ENCODE data around the gene TEFM. TPM values are rescaled to one million over a fixed set of nuclear protein-coding genes. Genes with fewer than 3 reads are reported as not detected.

The TEFM gene
- total and polyA plus RNA-seq, 2 of the 8 experiments (the other 6 are each of a cell fraction or from before 2014, with no cell fraction given) = 6.1 to 10.9 TPM

GRCh38 chr17:30915833-30916611 lies 10.0 kb upstream of the TEFM start:
- Histone ChIP-seq H2AK5ac (ENCODE audit: low read depth, low read length) (no peak overlapping the region), H3K79me1 (ENCODE audit: low read depth, low read length) (no peaks in the 10 kb centered on the region), H3K79me2 (ENCODE audit: control insufficient read depth in 1 of 2, insufficient read depth in 2 of 2, low read length in 2 of 2) (0 out of 4 replicates have a peak, but pooled peaks cover 0 to 3% of the 10 kb centered on the region in 2 experiments), H3K18ac (ENCODE audit: extremely low read depth, low read length) (no peak overlapping the region), H3K36me3 (ENCODE audit: control insufficient read depth in 2 of 4, insufficient read depth in 4 of 4, low read length in 3 of 4) (no peaks in the 10 kb centered on the region), H4K5ac (ENCODE audit: insufficient read length, low read depth, low read length) (no peak overlapping the region), H3K4me2 (ENCODE audit: insufficient read depth in 1 of 2, low read depth in 2 of 2, low read length in 2 of 2) (no peak overlapping the region), H3K23ac (ENCODE audit: insufficient read length) (no peak overlapping the region), H3K4me3 (ENCODE audit: extremely low read depth in 1 of 4, insufficient read depth in 2 of 4, low read depth in 3 of 4, low read length in 4 of 4) (no peak overlapping the region), H3K23me2 (ENCODE audit: low read depth, low read length) (no peaks in the 10 kb centered on the region), H3K56ac (replicated peaks; ENCODE audit: insufficient read length, low read depth, low read length) (no peak overlapping the region), H2BK120ac (replicated peaks; ENCODE audit: low read depth, low read length) (no peak overlapping the region), H3K9me3 (ENCODE audit: insufficient read depth in 2 of 2, low read depth in 1 of 2, low read length in 1 of 2) (no peaks in the 10 kb centered on the region), H4K91ac (replicated peaks; ENCODE audit: insufficient read length, low read length) (no peak overlapping the region), H2BK20ac (ENCODE audit: low read length) (no peak overlapping the region), H4K8ac (ENCODE audit: extremely low read depth, insufficient read depth, low read length) (no peak overlapping the region), H4K20me1 (replicated peaks in 1 of 2; ENCODE audit: control insufficient read depth in 1 of 2, insufficient read depth in 2 of 2, low read length in 2 of 2) (no peaks in the 10 kb centered on the region), H3K14ac (ENCODE audit: insufficient read length) (no peak overlapping the region), H2AFZ (ENCODE audit: low read length) (no peak overlapping the region), H2BK12ac (ENCODE audit: low read depth, low read length) (no peak overlapping the region), H3K9ac (replicated peaks in 1 of 4; ENCODE audit: extremely low read depth in 1 of 4, low read depth in 3 of 4, low read length in 3 of 4) (no peak overlapping the region), H2BK5ac (ENCODE audit: low read depth, low read length) (no peak overlapping the region), H3K27ac (ENCODE audit: low read depth, low read length) (no peak overlapping the region), H2BK15ac (ENCODE audit: low read length) (no peak overlapping the region), H3K27me3 (replicated peaks in 1 of 4; ENCODE audit: control insufficient read depth in 3 of 4, extremely low read depth in 1 of 4, insufficient read depth in 3 of 4, low read length in 3 of 4) (peaks cover 0 to 7% (median 6%) of the 10 kb centered on the region in 4 experiments; a peak in 5 of 7 replicates), H3K4ac (replicated peaks; ENCODE audit: insufficient read length, low read depth, low read length) (no peak overlapping the region), H3K4me1 (replicated peaks in 1 of 4; ENCODE audit: control insufficient read depth in 3 of 4, insufficient read depth in 4 of 4, low read length in 3 of 4) (peaks cover 0 to 8% (median 0%) of the 10 kb centered on the region in 4 experiments; a peak in 2 of 7 replicates)
- WGBS, 2 experiments (ENCODE audit: extremely low coverage in 1 of 2, insufficient coverage in 1 of 2, insufficient read length in 1 of 2, insufficient replicate concordance in 2 of 2, low coverage in 1 of 2, low lambda C conversion rate in 2 of 2, missing lambda C conversion rate in 1 of 2) = 78% methylated on average over 5 of the region's 5 CpGs; no CpG with 5 or more reads in 1 of the 2 experiments
- FAIRE-seq (no peak), DNase-seq (ENCODE audit: low read depth in 1 of 2, low spot score in 2 of 2) (no peak)
- POLR2A ChIA-PET (ENCODE audit: partially characterized antibody) = interaction anchor here (1.0 kb wide), 2 partner anchors 9 to 181 kb away, joined by 3 to 4 read pairs; no protein-coding TSS in a partner anchor
- CTCF ChIA-PET (ENCODE audit: partially characterized antibody) = interaction anchor here (0.7 to 1.7 kb wide), 3 partner anchors 8 to 70 kb away, joined by 3 to 4 read pairs (median 3); partner anchors contain the start of gene TEFM
- no peak for TF ChIP-seq HDAC2 (IDR thresholded peaks at IDR 0.05; ENCODE audit: borderline replicate concordance in 1 of 2, low read depth in 2 of 2, low read length in 2 of 2)
- no peak for TF ChIP-seq BCL11A (IDR thresholded peaks at IDR 0.05; ENCODE audit: low read depth in 2 of 2, low read length in 2 of 2)
- TF ChIP-seq TBP (IDR thresholded peaks at IDR 0.05; ENCODE audit: low read depth, low read length) = no peak
- TF ChIP-seq HDAC6 (IDR thresholded peaks at IDR 0.05; ENCODE audit: low read depth, low read length) = no peak
- TF ChIP-seq, protein P1, sequence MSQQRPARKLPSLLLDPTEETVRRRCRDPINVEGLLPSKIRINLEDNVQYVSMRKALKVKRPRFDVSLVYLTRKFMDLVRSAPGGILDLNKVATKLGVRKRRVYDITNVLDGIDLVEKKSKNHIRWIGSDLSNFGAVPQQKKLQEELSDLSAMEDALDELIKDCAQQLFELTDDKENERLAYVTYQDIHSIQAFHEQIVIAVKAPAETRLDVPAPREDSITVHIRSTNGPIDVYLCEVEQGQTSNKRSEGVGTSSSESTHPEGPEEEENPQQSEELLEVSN (IDR thresholded peaks at IDR 0.05) = no peak
- no peak for TF ChIP-seq ASH2L (IDR thresholded peaks at IDR 0.05; ENCODE audit: low read length)
- no peak for TF ChIP-seq POLR2AphosphoS5 (IDR thresholded peaks at IDR 0.05; ENCODE audit: low read depth, low read length)
- TF ChIP-seq USF2 (IDR thresholded peaks at IDR 0.05; ENCODE audit: low read length) = no peak
- TF ChIP-seq RFX5 (IDR thresholded peaks at IDR 0.05; ENCODE audit: borderline replicate concordance, low read depth, low read length) = no peak
- TF ChIP-seq POLR2A (IDR thresholded peaks at IDR 0.05; ENCODE audit: control extremely low read depth in 1 of 2, low read depth in 2 of 2, low read length in 2 of 2) = no peak
